ENCODE results near the gene IQGAP2. TPM values are rescaled to one million over a fixed set of nuclear protein-coding genes. Genes with fewer than 3 reads are reported as not detected.

IQGAP2 gene
- total and polyA plus RNA-seq, 2 of the 8 experiments (the other 6 are each of a cell fraction or from before 2014, with no cell fraction given) = 19.7 to 66.0 TPM

GRCh38 chr5:76697670-76698069 is 294.6 kb downstream of the IQGAP2 start:
- H3K9ac ChIP-seq (replicated peaks in 1 of 4; ENCODE audit: extremely low read depth in 1 of 4, low read depth in 3 of 4, low read length in 3 of 4) = no peak overlapping the region
- CTCF ChIA-PET (ENCODE audit: partially characterized antibody) = interaction anchor here (0.6 to 0.7 kb wide), 2 partner anchors 54 to 97 kb away, joined by 3 read pairs; no protein-coding TSS in a partner anchor

More at GRCh38 chr5:76697670-76698069, 294.6 kb downstream of the IQGAP2 start:
- no peak overlapping the region for H3K4me3 ChIP-seq (ENCODE audit: extremely low read depth in 1 of 4, insufficient read depth in 2 of 4, low read depth in 3 of 4, low read length in 4 of 4)
- POLR2A ChIA-PET (ENCODE audit: partially characterized antibody) = no interaction called here
- H2AK5ac ChIP-seq (ENCODE audit: low read depth, low read length) = no peak overlapping the region
- H3K4me2 ChIP-seq (ENCODE audit: insufficient read depth in 1 of 2, low read depth in 2 of 2, low read length in 2 of 2) = no peak overlapping the region
- H3K4ac ChIP-seq (replicated peaks; ENCODE audit: insufficient read length, low read depth, low read length) = no peak overlapping the region
- H3K14ac ChIP-seq (ENCODE audit: insufficient read length) = no peak overlapping the region
- WGBS, 2 experiments (ENCODE audit: extremely low coverage in 1 of 2, insufficient coverage in 1 of 2, insufficient read length in 1 of 2, insufficient replicate concordance in 2 of 2, low coverage in 1 of 2, low lambda C conversion rate in 2 of 2, missing lambda C conversion rate in 1 of 2) = 90% methylated on average over 5 of the region's 5 CpGs; no CpG with 5 or more reads in 1 of the 2 experiments
- no peak overlapping the region for H4K5ac ChIP-seq (ENCODE audit: insufficient read length, low read depth, low read length)
- no peak overlapping the region for H2BK120ac ChIP-seq (replicated peaks; ENCODE audit: low read depth, low read length)
- H4K20me1 ChIP-seq (replicated peaks in 1 of 2; ENCODE audit: control insufficient read depth in 1 of 2, insufficient read depth in 2 of 2, low read length in 2 of 2) = no peaks in the 10 kb centered on the region
- no peak overlapping the region for H2AFZ ChIP-seq (ENCODE audit: low read length)
- DNase-seq (ENCODE audit: low read depth in 1 of 2, low spot score in 2 of 2) = no peak
- H3K4me1 ChIP-seq (replicated peaks in 1 of 4; ENCODE audit: control insufficient read depth in 3 of 4, insufficient read depth in 4 of 4, low read length in 3 of 4) = no peaks in the 10 kb centered on the region
- no peaks in the 10 kb centered on the region for H3K79me1 ChIP-seq (ENCODE audit: low read depth, low read length)
- TF ChIP-seq RBBP5 (IDR thresholded peaks at IDR 0.05; ENCODE audit: borderline replicate concordance, low read depth, low read length) (no peak), SP1 (IDR thresholded peaks at IDR 0.05; ENCODE audit: low read depth, low read length) (no peak), KDM1A (IDR thresholded peaks at IDR 0.05; ENCODE audit: borderline replicate concordance, low read length) (no peak), CBX8 (IDR thresholded peaks at IDR 0.05; ENCODE audit: borderline replicate concordance, low read depth, low read length) (no peak), NANOG (IDR thresholded peaks at IDR 0.05; ENCODE audit: insufficient read depth, low read depth, low read length, poor library complexity, severe bottlenecking) (no peak), RAD21 (IDR thresholded peaks at IDR 0.05 in 1 of 2, conservative IDR thresholded peaks at IDR 0.05 in 1 of 2; ENCODE audit: low read depth in 2 of 2, low read length in 2 of 2) (no peak), ASH2L (IDR thresholded peaks at IDR 0.05; ENCODE audit: low read length) (no peak)
- H3K9me3 ChIP-seq (ENCODE audit: insufficient read depth in 2 of 2, low read depth in 1 of 2, low read length in 1 of 2) = no peaks in the 10 kb centered on the region
- no peak for FAIRE-seq
- no peaks in the 10 kb centered on the region for H3K23me2 ChIP-seq (ENCODE audit: low read depth, low read length)
- no peak overlapping the region for H2BK5ac ChIP-seq (ENCODE audit: low read depth, low read length)
- no peaks in the 10 kb centered on the region for H3K27me3 ChIP-seq (replicated peaks in 1 of 4; ENCODE audit: control insufficient read depth in 3 of 4, extremely low read depth in 1 of 4, insufficient read depth in 3 of 4, low read length in 3 of 4)
- H3K18ac ChIP-seq (ENCODE audit: extremely low read depth, low read length) = no peak overlapping the region
- no peaks in the 10 kb centered on the region for H3K79me2 ChIP-seq (ENCODE audit: control insufficient read depth in 1 of 2, insufficient read depth in 2 of 2, low read length in 2 of 2)
- H3K27ac ChIP-seq (ENCODE audit: low read depth, low read length) = no peak overlapping the region
- no peak overlapping the region for H3K56ac ChIP-seq (replicated peaks; ENCODE audit: insufficient read length, low read depth, low read length)
- peaks cover 0 to 20% (median 5%) of the 10 kb centered on the region in 4 experiments; a peak in 3 of 8 replicates for H3K36me3 ChIP-seq (ENCODE audit: control insufficient read depth in 2 of 4, insufficient read depth in 4 of 4, low read length in 3 of 4)
- H2BK20ac ChIP-seq (ENCODE audit: low read length) = no peak overlapping the region
- no peak overlapping the region for H3K23ac ChIP-seq (ENCODE audit: insufficient read length)
- no peak overlapping the region for H4K91ac ChIP-seq (replicated peaks; ENCODE audit: insufficient read length, low read length)
- no peak overlapping the region for H2BK15ac ChIP-seq (ENCODE audit: low read length)
- no peak overlapping the region for H4K8ac ChIP-seq (ENCODE audit: extremely low read depth, insufficient read depth, low read length)
- H2BK12ac ChIP-seq (ENCODE audit: low read depth, low read length) = no peak overlapping the region

Data from H1 (cell line).